Measurements from ENCODE around the gene CASS4. TPM values are rescaled to one million over a fixed set of nuclear protein-coding genes. Genes with fewer than 3 reads are reported as not detected.
A peak's percentile ranks its signal among the peaks of the same experiment; 100 is the strongest.
"Not testable (repeated sequence)": the region's sequence is repeated elsewhere in the genome, so short reads cannot be mapped to it uniquely, and the experiment has no call there.

Gene CASS4
- polyA plus RNA-seq, 1 donor (not counting 4 experiments of a cell fraction or from before 2014, with no cell fraction given): 0.01 TPM

DNA sequence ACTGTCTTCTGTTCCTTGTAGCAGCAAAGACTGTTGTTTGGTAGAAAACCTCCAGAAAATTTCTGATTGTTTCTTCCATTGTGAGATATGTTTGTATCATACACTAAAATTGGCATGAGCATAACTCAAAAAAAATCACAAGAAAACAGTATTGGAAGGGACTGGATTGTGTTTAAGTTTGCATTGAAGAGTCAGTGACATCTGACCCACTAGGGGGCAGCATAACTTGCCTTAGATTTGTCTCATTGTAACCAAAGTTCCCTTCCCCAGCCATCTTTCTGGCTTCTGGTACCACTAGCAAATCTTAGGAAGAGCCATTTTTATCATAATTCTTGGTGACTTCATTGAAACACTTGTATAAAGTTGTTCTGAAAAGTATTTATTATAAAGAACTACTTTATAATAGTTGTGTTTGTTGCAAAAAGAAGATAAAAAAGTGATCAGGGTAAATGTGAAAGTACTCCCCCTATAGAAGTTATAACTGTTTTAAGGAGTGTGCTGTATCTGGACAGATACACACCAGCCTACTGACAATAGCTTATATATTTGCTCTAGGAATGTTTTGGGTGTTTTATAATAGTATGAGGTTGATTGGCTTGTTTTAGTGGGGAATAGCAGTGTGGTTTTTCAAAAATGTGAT, 11.9 kb upstream of the CASS4 start:
- no peaks in the 10 kb centered on the region for H4K20me1 ChIP-seq (ENCODE audit: control insufficient read depth, extremely low read depth, insufficient read depth, low read length)
- H2AFZ ChIP-seq (ENCODE audit: control insufficient read depth, low read length): no peak overlapping the region
- no peak overlapping the region for H3K4me2 ChIP-seq (ENCODE audit: control insufficient read depth, extremely low read depth, insufficient read depth, low read depth, low read length)
- dilution Hi-C loops (cut with MboI; ENCODE audit: extremely low pct_ligation_motif_present, low sequenced_read_pairs): no loop called here
- H3K4me3 ChIP-seq (ENCODE audit: control insufficient read depth in 2 of 3, extremely low read depth in 1 of 3, insufficient read depth in 2 of 3, low read depth in 1 of 3, low read length in 3 of 3): no peak overlapping the region
- no peak overlapping the region for H3K27ac ChIP-seq (ENCODE audit: control insufficient read depth, insufficient read depth, low read length)
- H3K4me1 ChIP-seq (ENCODE audit: control insufficient read depth, extremely low read depth, insufficient read depth, low read length): no peaks in the 10 kb centered on the region
- peaks cover 16% of the 10 kb centered on the region for H3K79me2 ChIP-seq (ENCODE audit: control insufficient read depth, insufficient read depth, low read length)
- no peak for TF ChIP-seq EZH2 (IDR thresholded peaks at IDR 0.05; ENCODE audit: low read length)
- TF ChIP-seq, protein P1, sequence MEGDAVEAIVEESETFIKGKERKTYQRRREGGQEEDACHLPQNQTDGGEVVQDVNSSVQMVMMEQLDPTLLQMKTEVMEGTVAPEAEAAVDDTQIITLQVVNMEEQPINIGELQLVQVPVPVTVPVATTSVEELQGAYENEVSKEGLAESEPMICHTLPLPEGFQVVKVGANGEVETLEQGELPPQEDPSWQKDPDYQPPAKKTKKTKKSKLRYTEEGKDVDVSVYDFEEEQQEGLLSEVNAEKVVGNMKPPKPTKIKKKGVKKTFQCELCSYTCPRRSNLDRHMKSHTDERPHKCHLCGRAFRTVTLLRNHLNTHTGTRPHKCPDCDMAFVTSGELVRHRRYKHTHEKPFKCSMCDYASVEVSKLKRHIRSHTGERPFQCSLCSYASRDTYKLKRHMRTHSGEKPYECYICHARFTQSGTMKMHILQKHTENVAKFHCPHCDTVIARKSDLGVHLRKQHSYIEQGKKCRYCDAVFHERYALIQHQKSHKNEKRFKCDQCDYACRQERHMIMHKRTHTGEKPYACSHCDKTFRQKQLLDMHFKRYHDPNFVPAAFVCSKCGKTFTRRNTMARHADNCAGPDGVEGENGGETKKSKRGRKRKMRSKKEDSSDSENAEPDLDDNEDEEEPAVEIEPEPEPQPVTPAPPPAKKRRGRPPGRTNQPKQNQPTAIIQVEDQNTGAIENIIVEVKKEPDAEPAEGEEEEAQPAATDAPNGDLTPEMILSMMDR (optimal IDR thresholded peaks at IDR 0.05 in 1 of 3, IDR thresholded peaks at IDR 0.05 in 1 of 3, conservative IDR thresholded peaks at IDR 0.05 in 1 of 3; ENCODE audit: extremely low read depth in 1 of 3, insufficient read depth in 2 of 3, low read length in 3 of 3): peak; percentile 69 to 80 (median 71)
- peaks cover 32 to 43% of the 10 kb centered on the region in 2 experiments for H3K36me3 ChIP-seq (ENCODE audit: control insufficient read depth in 2 of 2, extremely low read depth in 1 of 2, insufficient read depth in 2 of 2, low read length in 2 of 2)
- FAIRE-seq (no peak), DNase-seq (ENCODE audit: low read depth, low spot score) (no peak)
- no peak overlapping the region for H3K9ac ChIP-seq (ENCODE audit: control insufficient read depth, extremely low read depth, insufficient read depth, low read length)
- H3K27me3 ChIP-seq (ENCODE audit: control insufficient read depth, extremely low read depth, insufficient read depth, low read length): no peaks in the 10 kb centered on the region
- H3K9me1 ChIP-seq (ENCODE audit: control insufficient read depth, extremely low read depth, insufficient read depth, low read length): no peaks in the 10 kb centered on the region
- H3K9me3 ChIP-seq (ENCODE audit: control insufficient read depth, low read depth, low read length): no peaks in the 10 kb centered on the region

DNA sequence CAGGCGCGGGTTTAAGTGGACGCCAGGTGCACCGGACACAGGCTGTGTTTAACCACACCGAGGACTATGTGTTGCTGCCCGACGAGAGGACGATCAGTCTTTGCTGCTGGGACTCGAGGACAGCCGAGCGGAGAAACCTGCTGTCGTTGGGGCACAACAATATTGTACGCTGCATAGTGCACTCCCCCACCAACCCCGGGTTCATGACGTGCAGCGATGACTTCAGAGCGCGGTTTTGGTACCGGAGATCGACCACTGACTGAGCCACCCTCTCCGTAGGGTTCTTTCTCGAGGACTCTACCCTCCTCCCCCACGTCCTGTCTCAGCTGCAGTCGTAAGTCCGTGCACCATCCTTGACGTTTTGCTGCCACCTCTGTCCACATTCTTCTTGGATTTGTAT, 8.6 kb upstream of the CASS4 start:
- Histone ChIP-seq H3K9me3 (ENCODE audit: control insufficient read depth, low read depth, low read length) (no peaks in the 10 kb centered on the region), H3K27me3 (ENCODE audit: control insufficient read depth, extremely low read depth, insufficient read depth, low read length) (no peaks in the 10 kb centered on the region), H3K36me3 (ENCODE audit: control insufficient read depth in 2 of 2, extremely low read depth in 1 of 2, insufficient read depth in 2 of 2, low read length in 2 of 2) (peaks cover 28 to 29% of the 10 kb centered on the region in 2 experiments), H3K27ac (ENCODE audit: control insufficient read depth, insufficient read depth, low read length) (no peak overlapping the region), H3K79me2 (ENCODE audit: control insufficient read depth, insufficient read depth, low read length) (peaks cover 8% of the 10 kb centered on the region), H3K4me3 (ENCODE audit: control insufficient read depth in 2 of 3, extremely low read depth in 1 of 3, insufficient read depth in 2 of 3, low read depth in 1 of 3, low read length in 3 of 3) (no peak overlapping the region), H3K9me1 (ENCODE audit: control insufficient read depth, extremely low read depth, insufficient read depth, low read length) (no peaks in the 10 kb centered on the region), H3K4me2 (ENCODE audit: control insufficient read depth, extremely low read depth, insufficient read depth, low read depth, low read length) (no peak overlapping the region), H4K20me1 (ENCODE audit: control insufficient read depth, extremely low read depth, insufficient read depth, low read length) (no peaks in the 10 kb centered on the region), H3K4me1 (ENCODE audit: control insufficient read depth, extremely low read depth, insufficient read depth, low read length) (no peaks in the 10 kb centered on the region), H3K9ac (ENCODE audit: control insufficient read depth, extremely low read depth, insufficient read depth, low read length) (no peak overlapping the region), H2AFZ (ENCODE audit: control insufficient read depth, low read length) (no peak overlapping the region)
- TF ChIP-seq, protein P1 (optimal IDR thresholded peaks at IDR 0.05 in 1 of 3, IDR thresholded peaks at IDR 0.05 in 1 of 3, conservative IDR thresholded peaks at IDR 0.05 in 1 of 3; ENCODE audit: extremely low read depth in 1 of 3, insufficient read depth in 2 of 3, low read length in 3 of 3): no peak
- TF ChIP-seq EZH2 (IDR thresholded peaks at IDR 0.05; ENCODE audit: low read length): no peak
- FAIRE-seq (no peak), DNase-seq (ENCODE audit: low read depth, low spot score) (no peak)
- dilution Hi-C loops (cut with MboI; ENCODE audit: extremely low pct_ligation_motif_present, low sequenced_read_pairs): no loop called here

DNA sequence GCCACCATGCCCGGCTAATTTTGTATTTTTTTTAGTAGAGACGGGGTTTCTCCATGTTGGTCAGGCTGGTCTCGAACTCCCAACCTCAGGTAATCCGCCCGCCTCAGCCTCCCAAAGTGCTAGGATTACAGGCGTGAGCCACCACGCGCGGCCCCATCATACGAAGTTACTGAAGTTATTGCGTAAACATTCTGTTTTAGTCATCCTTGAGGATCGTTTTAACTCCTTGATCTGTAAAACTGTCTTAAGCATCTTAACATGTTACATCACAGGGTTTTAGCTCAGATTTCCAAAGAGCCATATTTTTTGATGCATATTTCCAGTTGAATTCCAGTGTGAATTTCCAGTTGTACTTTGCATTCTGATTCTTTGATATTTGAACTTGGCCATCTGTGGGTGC, 6.7 kb upstream of the CASS4 start:
- H3K9me1 ChIP-seq (ENCODE audit: control insufficient read depth, extremely low read depth, insufficient read depth, low read length); H3K4me2 ChIP-seq (ENCODE audit: control insufficient read depth, extremely low read depth, insufficient read depth, low read depth, low read length); H4K20me1 ChIP-seq (ENCODE audit: control insufficient read depth, extremely low read depth, insufficient read depth, low read length); H3K9ac ChIP-seq (ENCODE audit: control insufficient read depth, extremely low read depth, insufficient read depth, low read length); H3K27ac ChIP-seq (ENCODE audit: control insufficient read depth, insufficient read depth, low read length); dilution Hi-C loops (cut with MboI; ENCODE audit: extremely low pct_ligation_motif_present, low sequenced_read_pairs); H3K79me2 ChIP-seq (ENCODE audit: control insufficient read depth, insufficient read depth, low read length); H3K4me1 ChIP-seq (ENCODE audit: control insufficient read depth, extremely low read depth, insufficient read depth, low read length); H3K4me3 ChIP-seq (ENCODE audit: control insufficient read depth in 2 of 3, extremely low read depth in 1 of 3, insufficient read depth in 2 of 3, low read depth in 1 of 3, low read length in 3 of 3); FAIRE-seq; DNase-seq (ENCODE audit: low read depth, low spot score); H3K9me3 ChIP-seq (ENCODE audit: control insufficient read depth, low read depth, low read length); H2AFZ ChIP-seq (ENCODE audit: control insufficient read depth, low read length); H3K27me3 ChIP-seq (ENCODE audit: control insufficient read depth, extremely low read depth, insufficient read depth, low read length): not testable (repeated sequence)
- H3K36me3 ChIP-seq (ENCODE audit: control insufficient read depth in 2 of 2, extremely low read depth in 1 of 2, insufficient read depth in 2 of 2, low read length in 2 of 2): peaks cover 23 to 27% of the 10 kb centered on the region in 2 experiments

Measured in keratinocyte (primary cell).